GM21526 (cell line): ENCODE data around the gene TADA2A.

Experiments used
- ATAC-seq: cut with Tn5 transposase; IDR thresholded peaks from one replicate; pipeline ENCODE4 v1.9.1; 2021; ENCODE audit warnings: moderate library complexity; ENCODE audit not compliant: unreplicated experiment, low FRiP score

TADA2A gene

GRCh38 chr17:37519251-37519985 is 112.7 kb downstream of the TADA2A start:
- no peak for ATAC-seq

GRCh38 chr17:37520174-37520573 is 113.5 kb downstream of the TADA2A start:
- no peak for ATAC-seq

- no peak for ATAC-seq
These were observed 115.1 kb downstream of the TADA2A start for GRCh38 chr17:37521821-37522220.

GRCh38 chr17:37523715-37524219 is 117.1 kb downstream of the TADA2A start:
- no peak for ATAC-seq

- no peak for ATAC-seq
These were observed 120.7 kb downstream of the TADA2A start for GRCh38 chr17:37527249-37527851.
